B cell (primary cell): Measurements from ENCODE around the gene ANKRD42. TPM values are rescaled to one million over a fixed set of nuclear protein-coding genes. Genes with fewer than 3 reads are reported as not detected.

Experiments used
- ATAC-seq: fragments of 200-7000 bp; cut with Tn5 transposase; one replicate; pipeline ENCODE4 v1.10.0; 2021; ENCODE audit warnings: low read depth, mild to moderate bottlenecking, moderate number of reproducible peaks, moderate library complexity
- CTCF ChIA-PET: fragments of 350-600 bp; sonication (Branson Sonifier 250); formaldehyde crosslinking; loops from one replicate; lab custom pipeline; 2021; ENCODE audit warnings: antibody characterized with exemption, inconsistent platforms; lab: Charles Lee
- POLR2A ChIA-PET: fragments of 350-600 bp; sonication (Branson Sonifier 250); formaldehyde crosslinking; loops from one replicate; lab custom pipeline; 2021; ENCODE audit warnings: antibody characterized with exemption; lab: Charles Lee
- DNase-seq: peaks from one replicate; pipeline ENCODE4 v3.0.0; 2013
- H2AFZ ChIP-seq: 2 replicates; pipeline ENCODE4 v1.6.1; 2012; ENCODE audit warnings: mild to moderate bottlenecking, low read depth, low read length; ENCODE audit not compliant: insufficient read depth, poor library complexity, severe bottlenecking
- H3K27ac ChIP-seq, 2 donors: 1 replicate in 1 of 2; 2 replicates in 1 of 2; pipeline ENCODE4 v1.5.1; 2012 to 2013; ENCODE audit warnings: low read length in 2 of 2, mild to moderate bottlenecking in 2 of 2, moderate library complexity in 1 of 2
- H3K27me3 ChIP-seq, 4 experiments: fragments of 200-600 bp in 1 of 4; sonication (generic) in 1 of 4; replicated peaks in 1 of 4; 1 replicate in 2 of 4; 2 replicates in 2 of 4; pipeline versions ENCODE4 v1.6.1 to v1.7.0; 2013 to 2016; ENCODE audit warnings: low read length in 3 of 4, mild to moderate bottlenecking in 2 of 4, mixed read lengths in 1 of 4, moderate library complexity in 1 of 4; ENCODE audit not compliant: insufficient read depth in 4 of 4, control insufficient read depth in 3 of 4; ENCODE audit errors: control extremely low read depth in 1 of 4
- H3K36me3 ChIP-seq, 2 experiments: replicated peaks in 1 of 2; 1 replicate in 1 of 2; 2 replicates in 1 of 2; pipeline versions ENCODE4 v1.6.1 to v1.7.1; 2013; ENCODE audit warnings: low read length in 1 of 2; ENCODE audit not compliant: insufficient read depth in 2 of 2, control insufficient read depth in 1 of 2; ENCODE audit errors: control extremely low read depth in 1 of 2, extremely low read depth in 1 of 2
- H3K4me1 ChIP-seq, 2 donors: fragments of 200-600 bp in 1 of 2; sonication (generic) in 1 of 2; 1 replicate in 1 of 2; 2 replicates in 1 of 2; pipeline versions ENCODE4 v1.5.1 to v1.6.1; 2013 to 2017; ENCODE audit warnings: low read length in 2 of 2; ENCODE audit not compliant: control insufficient read depth in 2 of 2, insufficient read depth in 2 of 2
- H3K4me2 ChIP-seq: replicated peaks from 2 replicates; pipeline ENCODE3; 2012; ENCODE audit warnings: mild to moderate bottlenecking, low read depth, low read length; ENCODE audit not compliant: poor library complexity, severe bottlenecking
- H3K4me3 ChIP-seq, 5 experiments: fragments of 200-600 bp in 1 of 5; sonication (generic) in 1 of 5; 1 replicate in 3 of 5; 2 replicates in 2 of 5; pipeline versions ENCODE4 v1.5.1 to v1.7.0; 2011 to 2016; ENCODE audit warnings: low read length in 4 of 5, mild to moderate bottlenecking in 4 of 5, low read depth in 2 of 5, control low read depth in 1 of 5, moderate library complexity in 1 of 5; ENCODE audit not compliant: insufficient read depth in 1 of 5; ENCODE audit errors: control extremely low read depth in 1 of 5, extremely low read depth in 1 of 5
- H3K79me2 ChIP-seq: fragments of 200-600 bp; sonication (generic); one replicate; pipeline ENCODE4 v1.6.0; 2016; ENCODE audit warnings: low read length; ENCODE audit not compliant: control insufficient read depth, insufficient read depth
- H3K9ac ChIP-seq: fragments of 200-600 bp; sonication (generic); 2 replicates; pipeline ENCODE4 v1.6.1; 2017; ENCODE audit warnings: mild to moderate bottlenecking, low read length, moderate library complexity
- H3K9me3 ChIP-seq, 3 donors: one replicate each; pipeline versions ENCODE4 v1.6.1 to v1.7.1; 2013; ENCODE audit warnings: low read length in 2 of 3; ENCODE audit not compliant: control insufficient read depth in 2 of 3, insufficient read depth in 1 of 3; ENCODE audit errors: control extremely low read depth in 1 of 3
- H4K20me1 ChIP-seq: 2 replicates; pipeline ENCODE4 v1.6.0; 2012; ENCODE audit warnings: mild to moderate bottlenecking, low read length; ENCODE audit not compliant: insufficient read depth, control insufficient read depth, poor library complexity, severe bottlenecking
- H3K27ac Mint-ChIP-seq: one replicate; pipeline ENCODE4 v1.8.0; 2021; ENCODE audit warnings: mixed read lengths
- H3K27me3 Mint-ChIP-seq: one replicate; pipeline ENCODE4 v1.8.0; 2021; ENCODE audit warnings: mixed read lengths
- H3K4me1 Mint-ChIP-seq: one replicate; pipeline ENCODE4 v1.8.0; 2021; ENCODE audit warnings: mixed read lengths
- H3K4me3 Mint-ChIP-seq: one replicate; pipeline ENCODE4 v1.8.0; 2021; ENCODE audit warnings: mixed read lengths
- H3K9me3 Mint-ChIP-seq: one replicate; pipeline ENCODE4 v1.8.0; 2022; ENCODE audit warnings: mixed read lengths; ENCODE audit not compliant: insufficient read depth
- CTCF ChIP-seq: fragments of 200-600 bp; IDR thresholded peaks from one replicate; pipeline ENCODE4 v1.8.0; 2022; ENCODE audit warnings: antibody characterized with exemption, mild to moderate bottlenecking
- EZH2 ChIP-seq: IDR thresholded peaks from 2 replicates; pipeline ENCODE4 v1.6.1; 2012; ENCODE audit warnings: borderline replicate concordance, low read depth, mild to moderate bottlenecking, moderate library complexity, low read length; ENCODE audit not compliant: insufficient read depth, poor library complexity, severe bottlenecking
- WGBS: methylation state at CpG from one replicate; pipeline ENCODE4 v1.1.5; 2013; ENCODE audit warnings: missing lambda C conversion rate; ENCODE audit not compliant: insufficient coverage; 5-methylcytosine and 5-hydroxymethylcytosine counted together
- intact Hi-C: fragments of 100-400 bp; cut with micrococcal nuclease; formaldehyde crosslinking; loops from one replicate; pipeline ENCODE4 v1.10.0; 2022
- polyA plus RNA-seq: library from polyadenylated mRNA; depleted of rRNA; stranded (reverse); fragments of >200 nt; gene quantifications from 2 replicates; pipeline ENCODE4 v1.2.3, GENCODE V29; 2012
- total RNA-seq, 2 donors: library from RNA; stranded (reverse); fragments of 120-200 nt in 1 of 2; gene quantifications; 1 replicate in 1 of 2; 2 replicates in 1 of 2; pipeline versions ENCODE4 v1.2.3 to v1.2.4, GENCODE V29; 2013 to 2022

ANKRD42 gene
- total and polyA plus RNA-seq, 2 donors (not counting 1 experiment from before 2014, with no cell fraction given): 4.1 to 13.3 TPM

DNA sequence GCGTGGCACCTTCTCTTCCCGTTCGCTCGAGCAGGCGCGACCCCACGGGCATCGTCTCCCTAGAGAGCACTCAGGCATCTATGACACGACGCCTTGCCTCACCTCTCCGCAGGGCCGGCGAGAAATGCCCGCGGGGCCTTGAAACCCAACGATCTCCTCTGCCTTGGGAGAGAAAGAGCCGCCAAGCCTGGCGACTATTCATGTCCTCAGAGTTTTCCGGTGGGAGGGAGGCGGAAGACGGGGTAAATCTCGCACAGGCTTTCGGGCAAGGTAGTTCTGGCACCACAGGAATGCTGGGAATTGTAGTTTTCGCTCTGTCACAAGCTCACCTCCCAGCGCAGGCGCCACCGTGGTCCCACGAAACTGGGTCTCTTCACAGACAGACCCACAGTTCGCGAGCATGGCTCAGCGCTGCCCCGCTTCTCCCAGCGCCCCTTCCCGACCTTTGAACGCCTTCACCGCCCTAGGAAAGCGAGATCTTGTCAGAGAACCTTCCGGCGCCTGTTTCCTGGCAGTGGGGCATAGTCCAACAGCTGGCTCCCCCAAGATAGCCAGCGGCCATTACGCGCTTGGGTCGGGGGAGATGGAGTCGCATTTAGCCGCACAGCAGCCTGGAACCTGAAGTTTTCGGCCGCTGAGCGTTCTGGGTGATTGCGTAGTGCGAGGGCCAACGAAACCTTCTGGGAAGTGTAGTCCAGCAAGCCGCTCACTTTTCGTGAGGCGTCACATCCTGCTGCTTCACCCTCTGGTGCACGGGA lies 92.4 kb downstream of the ANKRD42 start, which contains the start of gene CCDC90B:
Gene CCDC90B (minus strand): TSS at position 597 of the 758 bp plus-strand sequence. CDS start 395 bp downstream, at position 202.
- H3K4me3 Mint-ChIP-seq: peak within 1 kb of the TSS; percentile 97
- H3K27me3 ChIP-seq: no peaks in the 10 kb centered on the region
- DNase-seq (peak; percentile 97), ATAC-seq (peak; percentile 86)
- H3K9me3 Mint-ChIP-seq: no peaks in the 10 kb centered on the region
- H4K20me1 ChIP-seq: peaks cover 10% of the 10 kb centered on the region
- ChIA-PET CTCF (interaction anchor here (0.6 to 1.4 kb wide), 4 partner anchors 36 to 532 kb away, joined by 3 to 5 read pairs (median 4); no protein-coding TSS in a partner anchor), POLR2A (interaction anchor here (0.6 to 1.5 kb wide), 3 partner anchors 92 to 385 kb away, joined by 3 to 15 read pairs (median 4); partner anchors contain the start of genes ANKRD42, DDIAS, PCF11 and PRCP)
- no peaks in the 10 kb centered on the region for H3K27me3 Mint-ChIP-seq
- H3K4me3 ChIP-seq: peak within 1 kb of the TSS; percentile 77 to 97 (median 91)
- H3K9ac ChIP-seq: peak within 1 kb of the TSS; percentile 94
- no peaks in the 10 kb centered on the region for H3K36me3 ChIP-seq
- peaks cover 46% of the 10 kb centered on the region for H3K79me2 ChIP-seq
- WGBS: under 1% methylated on average over 55 of the region's 55 CpGs
- no peaks in the 10 kb centered on the region for H3K9me3 ChIP-seq
- no peak for TF ChIP-seq CTCF
- TF ChIP-seq EZH2: no peak
- H3K27ac ChIP-seq: peak within 1 kb of the TSS; percentile 92 to 96
- peaks cover 40 to 47% of the 10 kb centered on the region in 2 donors for H3K4me1 ChIP-seq
- H3K4me2 ChIP-seq: peak within 1 kb of the TSS; percentile 80
- peak within 1 kb of the TSS; percentile 99 for H3K27ac Mint-ChIP-seq
- peaks cover 59% of the 10 kb centered on the region for H3K4me1 Mint-ChIP-seq
- intact Hi-C loops: loop anchor here (1.0 kb wide), 4 partner anchors 93 to 385 kb away; partner anchors contain the start of genes ANKRD42, DDIAS and RAB30
- peak within 1 kb of the TSS; percentile 85 for H2AFZ ChIP-seq

DNA sequence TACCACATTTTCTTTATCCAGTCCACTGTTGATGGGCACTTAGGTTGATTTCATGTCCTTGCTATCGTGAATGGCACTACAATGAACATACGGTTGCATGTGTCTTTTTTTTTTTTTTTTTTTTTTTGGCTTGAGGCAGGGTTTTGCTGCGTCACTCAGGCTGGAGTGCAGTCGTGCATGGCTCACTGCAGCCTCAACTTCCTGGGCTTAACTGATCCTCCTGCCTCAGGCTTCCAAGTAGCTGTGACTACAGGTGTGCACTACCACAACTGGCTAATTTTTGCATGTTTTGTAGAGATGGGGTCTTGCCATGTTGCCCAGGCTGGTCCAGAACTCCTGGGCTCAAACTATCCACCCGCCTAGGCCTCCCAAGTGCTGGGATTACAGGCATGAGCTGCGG lies 94.1 kb downstream of the ANKRD42 start:
- WGBS: 80% methylated on average over 3 of the region's 6 CpGs
- Mint-ChIP-seq H3K27ac (no peak overlapping the region), H3K4me3 (peak overlapping the region; percentile 38), H3K4me1 (peaks cover 53% of the 10 kb centered on the region), H3K9me3 (no peaks in the 10 kb centered on the region), H3K27me3 (no peaks in the 10 kb centered on the region)
- Histone ChIP-seq H3K27me3 (no peaks in the 10 kb centered on the region), H4K20me1 (peaks cover 5% of the 10 kb centered on the region), H3K4me3 (no peak overlapping the region), H3K4me2 (no peak overlapping the region), H3K4me1 (peaks cover 37 to 44% of the 10 kb centered on the region in 2 donors), H3K9me3 (no peaks in the 10 kb centered on the region), H3K27ac (no peak overlapping the region), H2AFZ (no peak overlapping the region), H3K36me3 (no peaks in the 10 kb centered on the region), H3K79me2 (peaks cover 29% of the 10 kb centered on the region), H3K9ac (no peak overlapping the region)
- ChIA-PET CTCF (no interaction called here), POLR2A (no interaction called here)
- no peak for TF ChIP-seq CTCF
- no peak for TF ChIP-seq EZH2
- DNase-seq: peak; percentile 35
- ATAC-seq: no peak
- intact Hi-C loops: no loop called here
